HG03342 (cell line): Measurements from ENCODE around the gene SNX30.
"Not testable (repeated sequence)": the region's sequence is repeated elsewhere in the genome, so short reads cannot be mapped to it uniquely, and the experiment has no call there.

Source experiments
- ATAC-seq: cut with Tn5 transposase; IDR thresholded peaks from one replicate; pipeline ENCODE4 v1.9.1; 2021; ENCODE audit warnings: mild to moderate bottlenecking, moderate library complexity; ENCODE audit not compliant: unreplicated experiment

SNX30 gene, protein sequence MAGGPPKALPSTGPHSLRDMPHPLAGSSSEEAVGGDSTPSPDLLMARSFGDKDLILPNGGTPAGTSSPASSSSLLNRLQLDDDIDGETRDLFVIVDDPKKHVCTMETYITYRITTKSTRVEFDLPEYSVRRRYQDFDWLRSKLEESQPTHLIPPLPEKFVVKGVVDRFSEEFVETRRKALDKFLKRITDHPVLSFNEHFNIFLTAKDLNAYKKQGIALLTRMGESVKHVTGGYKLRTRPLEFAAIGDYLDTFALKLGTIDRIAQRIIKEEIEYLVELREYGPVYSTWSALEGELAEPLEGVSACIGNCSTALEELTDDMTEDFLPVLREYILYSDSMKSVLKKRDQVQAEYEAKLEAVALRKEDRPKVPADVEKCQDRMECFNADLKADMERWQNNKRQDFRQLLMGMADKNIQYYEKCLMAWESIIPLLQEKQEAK

DNA sequence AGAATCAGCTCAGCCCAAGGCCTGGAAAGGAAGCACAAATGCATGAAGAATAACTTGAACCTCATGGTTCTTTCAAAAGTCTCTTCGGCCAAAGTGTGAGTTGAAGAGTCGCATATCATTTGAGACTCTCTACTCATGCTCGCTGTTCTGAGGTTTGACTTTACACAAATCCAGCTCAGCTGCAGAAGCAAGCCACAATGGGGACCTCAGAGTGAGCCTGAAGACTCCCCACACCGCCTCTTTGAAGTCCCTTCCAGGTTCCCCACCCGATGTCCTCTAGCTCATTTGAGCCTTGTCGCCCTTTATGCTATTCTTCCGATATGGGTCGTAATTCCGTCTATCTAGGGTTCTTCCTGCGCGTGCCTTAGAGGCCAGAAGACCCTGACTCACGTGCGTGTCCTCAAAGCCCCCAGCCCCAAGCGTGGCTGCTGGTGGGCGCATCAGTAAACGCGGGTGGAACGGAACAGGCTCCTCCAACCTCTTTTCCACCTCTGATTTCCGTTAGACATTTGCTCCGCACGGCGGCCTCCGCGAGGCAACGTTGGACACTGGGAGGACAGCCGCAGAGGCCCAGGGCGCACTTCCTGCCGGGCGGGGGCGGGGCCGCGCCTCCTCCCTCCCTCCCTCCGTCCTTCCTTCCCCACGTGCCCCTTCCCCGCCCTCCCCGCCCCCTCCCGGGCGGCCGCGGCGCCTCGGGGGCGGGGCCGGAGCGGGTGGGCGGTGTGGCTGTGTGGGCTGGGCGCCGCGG, at the start of gene SNX30:
TSS of gene SNX30 (plus strand) at position 745 of the 748 bp plus-strand sequence. CDS start 242 bp downstream, outside the sequence.
- ATAC-seq, result peak; percentile 63

- ATAC-seq, result no peak
Measured at GRCh38 chr9:112703304-112703703, 47.3 kb upstream of the SNX30 start.

- ATAC-seq, result no peak
Measured at GRCh38 chr9:112705768-112706427, 44.7 kb upstream of the SNX30 start.

GRCh38 chr9:112711050-112711689, 39.4 kb upstream of the SNX30 start:
- ATAC-seq, result no peak

- ATAC-seq, result no peak
Measured at GRCh38 chr9:112712678-112713077, 37.9 kb upstream of the SNX30 start.

- peak; percentile 96 for ATAC-seq
Measured at GRCh38 chr9:112717661-112718331, 32.8 kb upstream of the SNX30 start, which contains the start of gene INIP. TSS of gene INIP (minus strand) at chr9:112718117. CDS start at chr9:112716485, 1,632 bp downstream.

GRCh38 chr9:112719241-112719691, 31.3 kb upstream of the SNX30 start:
- ATAC-seq, result no peak

GRCh38 chr9:112719696-112720095, 30.9 kb upstream of the SNX30 start:
- ATAC-seq, result no peak

DNA sequence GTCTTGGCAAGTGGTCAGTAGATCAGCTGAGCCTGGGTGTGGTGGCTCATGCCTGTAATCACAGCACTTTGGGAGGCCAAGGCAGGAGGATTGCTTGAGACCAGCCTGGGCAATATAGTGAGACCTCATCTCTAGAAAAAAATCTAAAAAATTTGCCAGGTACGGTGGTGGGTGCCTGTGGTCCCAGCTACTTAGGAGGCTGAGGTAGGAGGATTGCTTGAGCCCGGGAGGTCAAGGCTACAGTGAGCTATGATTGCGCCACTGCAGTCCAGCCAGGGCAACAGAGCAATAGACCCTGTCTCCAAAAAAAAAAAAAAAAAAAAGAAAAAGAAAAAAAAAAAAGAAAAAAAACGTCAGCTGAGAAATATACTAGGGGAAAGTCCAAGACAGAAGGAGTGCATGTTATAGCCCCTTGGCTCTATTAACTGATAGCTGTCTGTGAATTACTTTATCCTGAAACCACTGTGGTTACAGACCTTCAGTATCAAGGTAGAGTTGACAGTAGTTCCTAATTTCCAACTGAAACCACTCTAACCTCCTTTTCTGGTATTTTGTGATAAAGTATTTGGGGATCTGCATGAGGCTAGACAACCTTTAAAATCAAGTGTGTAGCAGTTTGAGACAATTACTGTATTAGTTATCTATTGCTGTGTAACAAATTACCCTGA, 30.3 kb upstream of the SNX30 start:
- no peak for ATAC-seq

DNA sequence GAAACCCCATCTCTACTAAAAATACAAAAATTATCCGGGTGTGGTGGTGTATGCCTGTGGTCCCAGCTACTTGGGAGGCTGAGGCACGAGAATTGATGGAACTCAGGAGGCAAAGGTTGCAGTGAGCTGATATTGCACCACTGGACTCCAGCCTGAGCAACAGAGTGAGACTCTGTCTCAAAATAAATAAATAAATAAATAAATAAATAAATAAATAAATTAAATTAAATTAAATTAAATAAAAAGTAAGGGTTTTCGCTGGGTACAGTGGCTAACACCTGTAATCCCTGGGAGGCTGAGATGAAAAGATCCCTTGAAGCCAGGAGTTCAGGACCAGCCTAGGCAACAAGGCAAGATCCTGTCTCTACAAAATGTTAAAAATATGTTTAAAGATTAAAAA, 27.8 kb upstream of the SNX30 start:
- not testable (repeated sequence) for ATAC-seq

DNA sequence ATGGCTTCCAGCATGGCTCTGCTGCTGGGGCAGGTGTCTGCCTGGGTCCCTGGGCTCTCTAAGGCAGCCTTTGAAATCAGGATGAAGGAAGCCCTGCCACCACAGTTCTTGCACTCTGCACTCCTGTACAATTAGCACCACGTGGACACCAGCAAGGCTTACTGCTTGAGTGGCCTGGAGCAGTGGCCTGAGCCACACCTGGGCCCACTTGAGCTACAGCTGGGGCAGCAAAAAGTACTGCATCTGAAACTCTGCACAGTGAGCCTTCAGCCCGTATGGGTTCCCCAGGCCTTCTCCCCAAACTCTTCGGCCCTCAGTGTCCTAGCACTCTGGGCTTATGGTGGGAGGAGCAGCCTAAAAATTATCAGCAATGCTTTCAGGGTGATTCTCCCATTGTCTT, 24.6 kb upstream of the SNX30 start:
- ATAC-seq, result no peak

- ATAC-seq, result no peak
Measured at GRCh38 chr9:112726428-112726827, 24.1 kb upstream of the SNX30 start.

DNA sequence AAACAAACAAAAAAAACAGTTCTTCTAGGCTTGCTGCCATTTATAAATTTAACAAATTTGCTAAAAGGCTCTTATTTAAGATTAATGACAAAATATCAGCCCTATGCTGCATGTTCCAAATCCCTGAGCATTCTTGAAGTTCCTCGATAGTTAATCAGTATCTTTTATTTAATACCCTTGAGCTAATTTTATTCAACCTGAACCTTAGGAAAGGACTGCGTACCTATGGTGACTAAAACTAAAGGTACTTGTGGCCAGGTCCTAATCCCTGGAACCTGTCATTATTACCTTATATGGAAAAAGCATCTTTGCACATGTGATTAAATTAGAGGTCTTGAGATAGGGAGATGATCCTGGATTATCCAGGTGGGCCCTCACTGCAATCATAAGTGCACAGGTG, 22.2 kb upstream of the SNX30 start:
- no peak for ATAC-seq

GRCh38 chr9:112731971-112732370, 18.6 kb upstream of the SNX30 start:
- ATAC-seq, result no peak

- ATAC-seq, result no peak
Measured at GRCh38 chr9:112734892-112735291, 15.7 kb upstream of the SNX30 start.

DNA sequence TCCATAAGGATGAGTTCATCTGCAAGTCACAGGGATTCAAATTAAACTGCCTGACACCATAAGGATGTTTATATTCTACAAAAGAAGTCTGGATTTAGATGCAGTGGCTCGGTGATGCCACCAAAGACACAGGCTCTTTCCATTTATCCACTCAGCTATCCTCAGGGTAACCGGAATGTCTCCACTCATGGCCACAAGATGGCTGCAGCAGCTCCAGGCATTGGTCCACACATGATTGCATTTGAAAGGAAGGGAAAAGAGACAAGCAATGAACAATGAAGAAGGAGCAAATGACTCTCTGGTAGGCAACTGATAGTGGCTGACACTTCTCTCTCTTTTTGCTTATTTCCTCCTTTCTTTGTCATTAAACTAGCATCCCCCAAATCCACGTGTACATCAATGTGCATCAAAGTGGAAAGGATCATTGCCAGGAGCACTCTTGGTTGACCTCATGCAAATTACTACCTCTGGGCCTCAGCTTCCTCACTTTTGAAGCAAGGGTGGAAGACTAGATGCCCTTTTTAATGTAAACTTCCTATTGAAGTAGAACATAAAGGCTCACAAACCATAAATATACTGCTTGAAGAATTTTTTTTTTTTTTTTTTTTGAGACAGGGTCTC, 7.2 kb upstream of the SNX30 start:
- no peak for ATAC-seq

DNA sequence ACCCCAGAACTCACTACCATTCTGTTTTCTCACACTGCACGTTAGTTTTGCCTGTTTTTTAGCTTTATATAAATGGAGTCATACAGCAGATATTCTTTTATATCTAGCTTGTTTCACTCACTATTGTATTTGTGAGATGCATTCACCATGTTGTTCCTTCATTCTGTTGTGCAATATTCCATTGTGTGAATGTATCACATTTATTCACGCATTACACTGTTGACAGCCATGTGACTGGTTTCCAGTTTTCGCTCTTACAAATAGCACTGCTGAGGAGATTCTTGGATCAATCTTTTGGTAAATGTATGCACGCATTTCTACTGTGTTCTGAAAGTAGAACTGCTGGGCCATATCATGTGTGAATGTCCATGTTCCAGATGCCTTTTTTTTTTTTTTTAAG, 6.4 kb upstream of the SNX30 start:
- no peak for ATAC-seq

DNA sequence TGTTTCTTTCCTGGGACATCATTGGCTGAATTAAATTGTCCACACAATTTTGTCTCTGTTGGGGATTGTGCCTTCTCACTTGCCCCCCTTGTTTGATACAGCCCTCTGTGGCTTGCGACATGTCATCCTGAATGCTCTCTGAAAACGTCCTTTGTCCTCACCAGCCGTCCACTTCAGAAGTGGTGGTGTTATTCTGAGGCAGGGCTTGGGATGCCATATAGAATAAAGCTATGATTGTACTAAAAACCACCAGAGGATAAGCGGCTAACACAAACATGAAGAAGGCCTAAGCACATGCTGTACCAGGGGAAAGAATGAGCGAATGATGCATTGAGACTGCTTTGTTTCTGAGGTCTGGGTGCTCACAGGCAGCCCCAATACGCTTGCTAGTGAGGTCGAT, 3.5 kb upstream of the SNX30 start:
- ATAC-seq, result no peak

- ATAC-seq, result no peak
Measured at GRCh38 chr9:112750764-112751055, 150 bp downstream of the SNX30 start.
